ENCODE measurements around the gene STOM. TPM values are rescaled to one million over a fixed set of nuclear protein-coding genes. Genes with fewer than 3 reads are reported as not detected.

STOM gene
- total RNA-seq, 1 donor from 2014 or later = 53.2 TPM

DNA sequence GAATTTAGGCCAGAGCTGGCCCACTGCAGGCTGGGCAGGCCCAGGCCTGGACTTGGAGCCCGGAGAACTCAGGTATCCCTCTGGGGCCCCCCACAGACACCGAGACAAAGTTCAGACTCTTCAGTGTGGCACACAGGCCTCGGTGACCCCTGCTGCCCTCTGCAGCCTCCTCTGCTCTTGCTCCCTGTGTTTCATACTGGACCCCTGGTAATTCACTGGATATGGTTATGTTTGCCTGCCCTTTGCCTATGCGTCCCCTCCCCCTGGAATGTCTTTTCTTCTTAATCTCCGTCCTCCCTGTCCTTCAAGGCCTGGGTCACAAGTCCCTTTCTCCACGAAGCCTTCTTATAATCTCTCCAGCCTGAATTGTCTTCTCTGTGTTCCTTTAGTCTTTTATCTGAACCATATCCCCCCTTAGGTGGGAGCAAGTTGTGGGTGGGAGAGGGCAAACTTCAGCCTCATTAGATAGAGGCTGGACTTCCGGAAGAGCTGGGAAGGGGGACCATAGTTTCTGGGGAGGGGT, 72.0 kb downstream of the STOM start:
- no peak for TF ChIP-seq CTCF (IDR thresholded peaks at IDR 0.05)
- Mint-ChIP-seq H3K36me3 (ENCODE audit: unreplicated experiment) (peaks cover 6% of the 10 kb centered on the region), H3K9me3 (ENCODE audit: unreplicated experiment) (no peaks in the 10 kb centered on the region), H3K4me3 (ENCODE audit: unreplicated experiment) (no peak overlapping the region), H3K27ac (ENCODE audit: unreplicated experiment) (peak overlapping the region; percentile 91), H3K27me3 (ENCODE audit: unreplicated experiment) (no peaks in the 10 kb centered on the region), H3K4me1 (ENCODE audit: unreplicated experiment) (peaks cover 31% of the 10 kb centered on the region)
- no peak for DNase-seq (ENCODE audit: extremely low spot score, unreplicated experiment)

- TF ChIP-seq CTCF (IDR thresholded peaks at IDR 0.05) = no peak
- no peak overlapping the region for H3K4me3 Mint-ChIP-seq (ENCODE audit: unreplicated experiment)
- peak overlapping the region; percentile 91 for H3K27ac Mint-ChIP-seq (ENCODE audit: unreplicated experiment)
- DNase-seq (ENCODE audit: extremely low spot score, unreplicated experiment) = no peak
- peaks cover 6% of the 10 kb centered on the region for H3K36me3 Mint-ChIP-seq (ENCODE audit: unreplicated experiment)
- no peaks in the 10 kb centered on the region for H3K27me3 Mint-ChIP-seq (ENCODE audit: unreplicated experiment)
- peaks cover 31% of the 10 kb centered on the region for H3K4me1 Mint-ChIP-seq (ENCODE audit: unreplicated experiment)
- H3K9me3 Mint-ChIP-seq (ENCODE audit: unreplicated experiment) = no peaks in the 10 kb centered on the region
These were observed 72.7 kb downstream of the STOM start for GRCh38 chr9:121297389-121297788.

- no peaks in the 10 kb centered on the region for H3K9me3 Mint-ChIP-seq (ENCODE audit: unreplicated experiment)
- no peak for TF ChIP-seq CTCF (IDR thresholded peaks at IDR 0.05)
- DNase-seq (ENCODE audit: extremely low spot score, unreplicated experiment) = no peak
- H3K27ac Mint-ChIP-seq (ENCODE audit: unreplicated experiment) = peak overlapping the region; percentile 31
- peaks cover 6% of the 10 kb centered on the region for H3K36me3 Mint-ChIP-seq (ENCODE audit: unreplicated experiment)
- no peaks in the 10 kb centered on the region for H3K27me3 Mint-ChIP-seq (ENCODE audit: unreplicated experiment)
- no peak overlapping the region for H3K4me3 Mint-ChIP-seq (ENCODE audit: unreplicated experiment)
- peaks cover 31% of the 10 kb centered on the region for H3K4me1 Mint-ChIP-seq (ENCODE audit: unreplicated experiment)
These were observed 73.6 kb downstream of the STOM start for GRCh38 chr9:121296213-121297127.

DNA sequence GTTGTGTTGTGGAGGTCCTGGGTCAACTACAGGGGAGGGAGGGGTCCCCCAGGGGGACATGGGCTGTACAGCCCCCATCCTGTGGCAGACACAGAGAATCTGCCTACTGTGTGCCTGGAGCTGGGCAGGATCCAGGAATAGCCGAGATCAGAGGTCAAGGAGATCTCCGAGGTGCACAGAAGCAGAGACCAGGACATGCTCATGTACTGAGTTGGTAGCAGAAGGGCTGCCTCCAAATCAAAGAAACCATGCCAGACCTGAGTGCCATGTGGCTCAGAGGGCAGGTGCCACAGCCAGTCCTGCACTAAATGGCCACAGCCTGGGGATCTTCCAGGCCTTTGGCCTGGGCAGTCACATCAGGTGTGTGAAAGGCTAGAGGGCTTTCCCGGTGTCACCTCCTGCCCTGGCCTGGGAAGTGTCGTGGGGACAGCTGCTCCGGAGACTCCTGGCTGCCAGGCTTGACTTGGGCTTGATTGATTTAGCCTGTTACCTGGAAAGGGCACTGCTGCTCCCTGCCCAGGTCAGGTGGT, 74.3 kb downstream of the STOM start:
- no peaks in the 10 kb centered on the region for H3K9me3 Mint-ChIP-seq (ENCODE audit: unreplicated experiment)
- H3K27me3 Mint-ChIP-seq (ENCODE audit: unreplicated experiment) = no peaks in the 10 kb centered on the region
- peaks cover 30% of the 10 kb centered on the region for H3K4me1 Mint-ChIP-seq (ENCODE audit: unreplicated experiment)
- no peak for DNase-seq (ENCODE audit: extremely low spot score, unreplicated experiment)
- H3K4me3 Mint-ChIP-seq (ENCODE audit: unreplicated experiment) = no peak overlapping the region
- H3K36me3 Mint-ChIP-seq (ENCODE audit: unreplicated experiment) = peaks cover 6% of the 10 kb centered on the region
- no peak for TF ChIP-seq CTCF (IDR thresholded peaks at IDR 0.05)
- H3K27ac Mint-ChIP-seq (ENCODE audit: unreplicated experiment) = peak overlapping the region; percentile 61
